Gastroesophageal sphincter (tissue), 4 donors: ENCODE data around the gene UGT1A5. TPM values are rescaled to one million over a fixed set of nuclear protein-coding genes. Genes with fewer than 3 reads are reported as not detected.

Experiments
- ATAC-seq: fragments of 150-250 bp; one replicate; pipeline ENCODE4 v1.9.1; 2016; ENCODE audit warnings: mild to moderate bottlenecking, moderate library complexity
- H3K27ac ChIP-seq, 4 donors: fragments of 200-600 bp; sonication (generic) in 3 of 4; 1 replicate in 3 of 4; 2 replicates in 1 of 4; pipeline ENCODE4 v1.5.1; 2016 to 2019
- H3K27me3 ChIP-seq: fragments of 200-600 bp; sonication (generic); one replicate; pipeline ENCODE4 v1.5.1; 2019
- H3K36me3 ChIP-seq, 2 donors: fragments of 200-600 bp; sonication (generic); one replicate each; pipeline ENCODE4 v1.5.1; 2019; ENCODE audit warnings: control low read depth in 1 of 2
- H3K4me1 ChIP-seq, 3 donors: fragments of 200-600 bp; sonication (generic); 1 replicate in 2 of 3; 2 replicates in 1 of 3; pipeline ENCODE4 v1.5.1; 2016 to 2019; ENCODE audit warnings: control low read depth in 2 of 3
- H3K4me3 ChIP-seq, 2 donors: fragments of 200-600 bp; sonication (generic); one replicate each; pipeline ENCODE4 v1.5.1; 2019; ENCODE audit warnings: mild to moderate bottlenecking in 1 of 2, moderate library complexity in 1 of 2
- H3K9me3 ChIP-seq, 3 donors: fragments of 200-600 bp; sonication (generic); one replicate each; pipeline ENCODE4 v1.5.1; 2017 to 2019; ENCODE audit warnings: control low read depth in 2 of 3
- EP300 ChIP-seq: sonication (generic); formaldehyde crosslinking; IDR thresholded peaks from one replicate; pipeline ENCODE4 v1.6.1; 2017; ENCODE audit warnings: antibody characterized with exemption, mild to moderate bottlenecking
- POLR2A ChIP-seq, 2 donors: fragments of 450-650 bp; IDR thresholded peaks; one replicate each; pipeline ENCODE4 v1.6.1; 2017; ENCODE audit warnings: antibody characterized with exemption in 2 of 2, mild to moderate bottlenecking in 2 of 2, moderate library complexity in 1 of 2
- POLR2AphosphoS5 ChIP-seq: sonication (generic); formaldehyde crosslinking; IDR thresholded peaks from one replicate; pipeline ENCODE4 v1.6.1; 2017; ENCODE audit warnings: antibody characterized with exemption
- WGBS, 2 donors: methylation state at CpG; one replicate each; pipeline ENCODE4 v1.1.5; 2018; ENCODE audit warnings: low coverage in 1 of 2; 5-methylcytosine and 5-hydroxymethylcytosine counted together
- total RNA-seq, 4 donors: library from RNA; depleted of rRNA; stranded (reverse); fragments of >200 nt; gene quantifications; one replicate each; pipeline ENCODE4 v1.1.0, GENCODE V29; 2016
- TF ChIP-seq, protein P1 (sequence below), 4 experiments: fragments of 200-600 bp in 2 of 4; fragments of 450-650 bp in 2 of 4; sonication (generic) in 1 of 4; IDR thresholded peaks; one replicate each; pipeline ENCODE4 v1.5.1; 2017 to 2019; ENCODE audit warnings: antibody characterized with exemption in 4 of 4, mild to moderate bottlenecking in 2 of 4, moderate library complexity in 2 of 4

The UGT1A5 gene
- total RNA-seq, 4 donors from 2014 or later = not detected

DNA sequence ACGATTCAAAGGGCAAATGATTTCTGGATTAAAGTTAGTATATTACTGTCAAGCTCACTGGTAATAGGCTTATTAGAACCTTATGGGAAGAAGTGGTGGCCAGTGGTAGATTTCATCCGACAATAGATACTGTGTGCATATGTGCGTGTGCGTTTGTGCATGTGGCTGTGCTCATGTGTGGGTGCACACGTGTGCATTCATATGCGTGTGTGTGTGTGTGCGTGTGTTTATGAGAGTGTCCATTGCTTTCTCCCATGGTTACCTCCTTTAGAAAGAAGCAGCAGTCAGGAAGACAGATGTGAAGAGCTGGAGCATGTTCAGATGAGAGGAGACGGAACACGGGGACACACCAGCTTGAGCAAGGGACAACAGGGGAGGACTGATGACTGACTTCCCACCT lies 56.6 kb downstream of the UGT1A5 start:
- no peak overlapping the region for H3K27ac ChIP-seq
- H3K4me3 ChIP-seq = no peak overlapping the region
- peaks cover 20% of the 10 kb centered on the region for H3K27me3 ChIP-seq
- H3K36me3 ChIP-seq = no peaks in the 10 kb centered on the region
- no peaks in the 10 kb centered on the region for H3K4me1 ChIP-seq
- ATAC-seq = no peak
- WGBS, 2 donors = 87 to 91% methylated on average over 9 of the region's 9 CpGs
- no peak for TF ChIP-seq EP300
- H3K9me3 ChIP-seq = no peaks in the 10 kb centered on the region

- 50 to 69% methylated on average over 1 to 2 of the region's 16 CpGs for WGBS, 2 donors
- Histone ChIP-seq H3K4me3 (no peak overlapping the region), H3K4me1 (no peaks in the 10 kb centered on the region), H3K9me3 (peaks cover 0 to 15% (median 0%) of the 10 kb centered on the region in 3 donors), H3K36me3 (no peaks in the 10 kb centered on the region), H3K27ac (no peak overlapping the region), H3K27me3 (peaks cover 13% of the 10 kb centered on the region)
- ATAC-seq = no peak
- TF ChIP-seq EP300 (no peak), POLR2A (IDR thresholded peaks at IDR 0.05) (no peak), POLR2AphosphoS5 (no peak)
- TF ChIP-seq, protein P1, sequence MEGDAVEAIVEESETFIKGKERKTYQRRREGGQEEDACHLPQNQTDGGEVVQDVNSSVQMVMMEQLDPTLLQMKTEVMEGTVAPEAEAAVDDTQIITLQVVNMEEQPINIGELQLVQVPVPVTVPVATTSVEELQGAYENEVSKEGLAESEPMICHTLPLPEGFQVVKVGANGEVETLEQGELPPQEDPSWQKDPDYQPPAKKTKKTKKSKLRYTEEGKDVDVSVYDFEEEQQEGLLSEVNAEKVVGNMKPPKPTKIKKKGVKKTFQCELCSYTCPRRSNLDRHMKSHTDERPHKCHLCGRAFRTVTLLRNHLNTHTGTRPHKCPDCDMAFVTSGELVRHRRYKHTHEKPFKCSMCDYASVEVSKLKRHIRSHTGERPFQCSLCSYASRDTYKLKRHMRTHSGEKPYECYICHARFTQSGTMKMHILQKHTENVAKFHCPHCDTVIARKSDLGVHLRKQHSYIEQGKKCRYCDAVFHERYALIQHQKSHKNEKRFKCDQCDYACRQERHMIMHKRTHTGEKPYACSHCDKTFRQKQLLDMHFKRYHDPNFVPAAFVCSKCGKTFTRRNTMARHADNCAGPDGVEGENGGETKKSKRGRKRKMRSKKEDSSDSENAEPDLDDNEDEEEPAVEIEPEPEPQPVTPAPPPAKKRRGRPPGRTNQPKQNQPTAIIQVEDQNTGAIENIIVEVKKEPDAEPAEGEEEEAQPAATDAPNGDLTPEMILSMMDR (IDR thresholded peaks at IDR 0.05) = no peak
Measured at GRCh38 chr2:233772153-233772552, 59.4 kb downstream of the UGT1A5 start.

GRCh38 chr2:233772583-233772982 lies 59.9 kb downstream of the UGT1A5 start:
- Histone ChIP-seq H3K9me3 (peaks cover 0 to 19% (median 0%) of the 10 kb centered on the region in 3 donors), H3K27me3 (peaks cover 17% of the 10 kb centered on the region), H3K27ac (no peak overlapping the region), H3K4me1 (no peaks in the 10 kb centered on the region), H3K4me3 (no peak overlapping the region), H3K36me3 (no peaks in the 10 kb centered on the region)
- TF ChIP-seq POLR2AphosphoS5 = no peak
- TF ChIP-seq EP300 = no peak
- TF ChIP-seq, protein P1 (IDR thresholded peaks at IDR 0.05) = no peak
- no peak for TF ChIP-seq POLR2A (IDR thresholded peaks at IDR 0.05)
- 65 to 66% methylated on average over 5 of the region's 5 CpGs for WGBS, 2 donors
- ATAC-seq = no peak

- no peak overlapping the region for H3K4me3 ChIP-seq
- no peaks in the 10 kb centered on the region for H3K4me1 ChIP-seq
- H3K36me3 ChIP-seq = no peaks in the 10 kb centered on the region
- 70 to 88% methylated on average over 2 to 5 of the region's 5 CpGs for WGBS, 2 donors
- no peak for ATAC-seq
- H3K27me3 ChIP-seq = peaks cover 17% of the 10 kb centered on the region
- H3K27ac ChIP-seq = no peak overlapping the region
- TF ChIP-seq EP300 = no peak
- H3K9me3 ChIP-seq = peaks cover 0 to 26% (median 0%) of the 10 kb centered on the region in 3 donors
Measured at GRCh38 chr2:233773854-233774253, 61.1 kb downstream of the UGT1A5 start.

- H3K27ac ChIP-seq = no peak overlapping the region
- 100% methylated on average over 1 of the region's 6 CpGs; no CpG with 5 or more reads in 1 of the 2 donors for WGBS, 2 donors
- no peak for ATAC-seq
- H3K36me3 ChIP-seq = no peaks in the 10 kb centered on the region
- H3K4me3 ChIP-seq = no peak overlapping the region
- no peak for TF ChIP-seq EP300
- no peak for TF ChIP-seq POLR2A (IDR thresholded peaks at IDR 0.05)
- no peak for TF ChIP-seq POLR2AphosphoS5
- no peaks in the 10 kb centered on the region for H3K4me1 ChIP-seq
- H3K9me3 ChIP-seq = peaks cover 0 to 26% (median 0%) of the 10 kb centered on the region in 3 donors
- peaks cover 25% of the 10 kb centered on the region for H3K27me3 ChIP-seq
Measured at GRCh38 chr2:233775414-233775813, 62.7 kb downstream of the UGT1A5 start.

- ATAC-seq = no peak
- 50 to 100% methylated on average over 1 to 2 of the region's 2 CpGs for WGBS, 2 donors
- no peak for TF ChIP-seq POLR2AphosphoS5
- TF ChIP-seq EP300 = no peak
- TF ChIP-seq, protein P1 (IDR thresholded peaks at IDR 0.05) = no peak
- no peak for TF ChIP-seq POLR2A (IDR thresholded peaks at IDR 0.05)
- H3K4me3 ChIP-seq = no peak within 1 kb of the TSS
- H3K4me1 ChIP-seq = no peaks in the 10 kb centered on the region
- H3K9me3 ChIP-seq = peaks cover 0 to 26% (median 0%) of the 10 kb centered on the region in 3 donors
- no peaks in the 10 kb centered on the region for H3K36me3 ChIP-seq
- H3K27ac ChIP-seq = no peak within 1 kb of the TSS
- peaks cover 25% of the 10 kb centered on the region for H3K27me3 ChIP-seq
Measured at GRCh38 chr2:233778030-233778429, 65.3 kb downstream of the UGT1A5 start, which contains the start of gene MROH2A. TSS of gene MROH2A (plus strand) at chr2:233778330. CDS start at chr2:233779359, 1,029 bp downstream.
